ENCODE results near the gene MANBA. TPM values are rescaled to one million over a fixed set of nuclear protein-coding genes. Genes with fewer than 3 reads are reported as not detected.

The MANBA gene
- total RNA-seq, 1 donor from 2014 or later: 9.7 TPM

DNA sequence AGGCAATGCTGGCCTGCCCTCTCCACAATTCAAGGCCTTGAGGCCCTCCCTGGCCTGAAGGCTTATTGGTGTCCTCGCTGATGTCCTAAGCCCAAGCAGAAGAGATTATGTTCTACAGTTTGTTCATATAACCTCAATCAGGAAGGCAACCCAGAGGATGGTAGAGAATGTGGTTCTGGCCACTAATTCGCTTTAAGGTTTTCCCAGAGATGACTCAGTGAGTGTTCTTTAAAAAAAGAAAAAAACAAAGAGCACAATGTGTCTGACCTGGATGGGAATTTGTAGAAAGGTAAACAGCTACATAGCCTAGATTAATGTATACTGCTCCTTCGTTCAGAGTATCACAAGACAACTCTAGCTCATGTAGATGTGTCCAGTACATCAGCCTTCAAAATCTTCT lies 66.0 kb downstream of the MANBA start:
- Histone ChIP-seq H3K27me3 (no peaks in the 10 kb centered on the region), H3K36me3 (peaks cover 0 to under 1% of the 10 kb centered on the region in 2 donors), H3K27ac (no peak overlapping the region), H3K4me1 (no peaks in the 10 kb centered on the region), H3K9me3 (no peaks in the 10 kb centered on the region), H3K4me3 (no peak overlapping the region)
- DNase-seq (ENCODE audit: low spot score in 2 of 2): no peak
- intact Hi-C loops (cut with DNase I): no loop called here
- no peak for TF ChIP-seq CTCF (IDR thresholded peaks at IDR 0.05)

DNA sequence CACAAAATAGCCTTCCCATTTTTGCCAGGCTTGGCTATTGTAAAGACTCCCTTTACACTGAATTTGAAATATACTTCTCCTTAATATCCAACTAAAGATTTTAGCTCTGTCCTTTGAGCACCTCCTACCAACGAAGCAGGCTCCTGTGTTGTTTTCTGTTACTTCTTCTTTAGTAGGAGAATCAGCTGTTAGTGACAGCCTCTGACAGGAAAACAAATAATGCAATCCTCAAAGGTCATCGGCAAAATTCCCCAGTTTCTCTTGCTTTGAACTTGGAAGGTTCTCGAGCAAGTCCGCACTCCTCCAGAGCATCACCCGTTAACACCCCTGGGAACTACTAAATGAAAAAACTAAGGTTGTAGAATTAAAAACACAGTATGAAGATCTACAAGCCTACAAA lies 66.9 kb downstream of the MANBA start:
- Histone ChIP-seq H3K27ac (no peak overlapping the region), H3K36me3 (peaks cover 0 to 3% of the 10 kb centered on the region in 2 donors), H3K4me1 (no peaks in the 10 kb centered on the region), H3K4me3 (no peak overlapping the region), H3K9me3 (no peaks in the 10 kb centered on the region), H3K27me3 (no peaks in the 10 kb centered on the region)
- no peak for TF ChIP-seq CTCF (IDR thresholded peaks at IDR 0.05)
- intact Hi-C loops (cut with DNase I): no loop called here
- DNase-seq (ENCODE audit: low spot score in 2 of 2): no peak

DNA sequence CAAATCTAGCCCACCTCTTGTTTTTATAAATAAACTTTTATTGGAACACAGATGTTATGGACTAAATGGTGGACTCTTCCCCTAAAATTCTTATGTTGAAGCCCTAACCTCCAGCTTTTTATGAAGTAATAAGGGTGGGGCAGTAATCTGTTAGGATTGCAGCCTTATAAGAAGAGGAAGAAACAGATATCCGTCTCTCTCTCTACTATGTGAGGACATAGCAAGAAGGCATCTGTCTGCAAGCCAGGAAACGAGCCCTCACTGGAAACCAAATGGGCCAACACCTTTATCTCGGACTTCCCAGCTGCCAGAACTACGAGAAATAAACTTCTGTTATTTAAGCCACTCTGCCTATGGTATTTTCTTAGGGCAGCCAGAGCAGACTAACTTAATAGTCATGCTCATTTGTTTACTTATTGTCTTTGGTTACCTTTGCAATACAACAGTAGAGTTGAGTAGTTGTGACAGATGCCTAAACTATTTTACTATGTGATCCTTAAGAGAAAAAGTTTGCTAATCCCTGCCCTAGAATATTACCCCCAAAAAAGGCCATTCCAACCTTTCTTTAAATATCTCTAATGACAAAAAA lies 67.4 kb downstream of the MANBA start:
- H3K9me3 ChIP-seq: no peaks in the 10 kb centered on the region
- TF ChIP-seq CTCF (IDR thresholded peaks at IDR 0.05): no peak
- H3K4me1 ChIP-seq: no peaks in the 10 kb centered on the region
- intact Hi-C loops (cut with DNase I): no loop called here
- H3K36me3 ChIP-seq: peaks cover 0 to 3% of the 10 kb centered on the region in 2 donors
- no peak for DNase-seq (ENCODE audit: low spot score in 2 of 2)
- no peak overlapping the region for H3K27ac ChIP-seq
- H3K4me3 ChIP-seq: no peak overlapping the region
- H3K27me3 ChIP-seq: no peaks in the 10 kb centered on the region

- Histone ChIP-seq H3K36me3 (peaks cover 0 to 3% of the 10 kb centered on the region in 2 donors), H3K27me3 (no peaks in the 10 kb centered on the region), H3K4me1 (no peaks in the 10 kb centered on the region), H3K4me3 (no peak overlapping the region), H3K27ac (peak overlapping the region in 1 of 2 donors; percentile 19), H3K9me3 (no peaks in the 10 kb centered on the region)
- no peak for TF ChIP-seq CTCF (IDR thresholded peaks at IDR 0.05)
- no peak for DNase-seq (ENCODE audit: low spot score in 2 of 2)
- intact Hi-C loops (cut with DNase I): no loop called here
These were observed 68.3 kb downstream of the MANBA start for GRCh38 chr4:102692474-102692873.

DNA sequence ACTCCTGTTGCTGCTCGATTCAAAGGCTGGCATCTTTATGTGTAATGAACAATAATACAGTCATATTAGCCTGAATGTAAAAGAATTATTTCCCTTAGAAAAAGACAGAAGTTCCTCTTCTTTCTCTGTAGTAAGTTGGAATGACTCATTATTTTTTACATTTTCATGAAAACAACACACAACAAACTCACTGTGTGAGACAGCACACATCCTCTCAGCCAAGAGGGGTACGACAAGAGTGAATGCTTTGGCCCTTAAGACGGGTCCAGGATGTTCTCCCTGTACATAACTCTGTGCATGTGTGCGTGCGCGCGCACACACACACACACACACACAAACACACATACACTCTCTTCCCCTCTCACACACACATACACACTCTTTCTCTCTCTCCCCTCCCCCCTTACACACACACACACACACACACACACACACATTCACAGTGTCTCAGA lies 72.8 kb downstream of the MANBA start:
- Histone ChIP-seq H3K36me3 (peaks cover 0 to 3% of the 10 kb centered on the region in 2 donors), H3K4me1 (no peaks in the 10 kb centered on the region), H3K27me3 (no peaks in the 10 kb centered on the region), H3K9me3 (no peaks in the 10 kb centered on the region), H3K27ac (no peak overlapping the region), H3K4me3 (no peak overlapping the region)
- no peak for TF ChIP-seq CTCF (IDR thresholded peaks at IDR 0.05)
- DNase-seq (ENCODE audit: low spot score in 2 of 2): no peak
- intact Hi-C loops (cut with DNase I): no loop called here

All from ascending aorta (tissue), 2 donors.